ENCODE results near the gene CLEC18A.

- TF ChIP-seq CTCF (IDR thresholded peaks at IDR 0.05): no peak
- no peak for TF ChIP-seq POLR2A (IDR thresholded peaks at IDR 0.05)
Observed at GRCh38 chr16:69909043-69909442, 42.1 kb upstream of the CLEC18A start.
